CD8-positive, alpha-beta memory T cell (primary cell): Measurements from ENCODE around the gene SSH2. TPM values are rescaled to one million over a fixed set of nuclear protein-coding genes. Genes with fewer than 3 reads are reported as not detected.

Experiments used
- CTCF ChIA-PET: fragments of 350-600 bp; sonication (Branson Sonifier 250); formaldehyde crosslinking; loops from one replicate; lab custom pipeline; 2021; ENCODE audit warnings: antibody characterized with exemption; lab: Charles Lee
- POLR2A ChIA-PET: fragments of 350-600 bp; sonication (Branson Sonifier 250); formaldehyde crosslinking; loops from one replicate; lab custom pipeline; 2021; ENCODE audit warnings: antibody characterized with exemption; lab: Charles Lee
- DNase-seq, 5 donors: peaks; one replicate each; pipeline versions ENCODE4 v3.0.0 to v3.0.0-alpha.2; 2020 to 2022; ENCODE audit warnings: mixed read lengths in 1 of 5
- H3K27ac ChIP-seq: one replicate; pipeline ENCODE4 v1.7.0; 2013; ENCODE audit warnings: low read depth, mild to moderate bottlenecking, low read length, moderate library complexity
- H3K27me3 ChIP-seq: 2 replicates; pipeline ENCODE4 v1.7.0; 2013; ENCODE audit warnings: low read length, mild to moderate bottlenecking; ENCODE audit not compliant: insufficient read depth, poor library complexity, severe bottlenecking
- H3K36me3 ChIP-seq: 2 replicates; pipeline ENCODE4 v1.7.0; 2013; ENCODE audit warnings: mild to moderate bottlenecking, low read length, moderate library complexity; ENCODE audit not compliant: insufficient read depth
- H3K4me1 ChIP-seq: 2 replicates; pipeline ENCODE4 v1.7.0; 2013; ENCODE audit warnings: mild to moderate bottlenecking, low read length, moderate library complexity; ENCODE audit not compliant: insufficient read depth
- H3K4me3 ChIP-seq: 2 replicates; pipeline ENCODE4 v1.7.0; 2013; ENCODE audit warnings: mild to moderate bottlenecking, low read length
- H3K9me3 ChIP-seq: 2 replicates; pipeline ENCODE4 v1.7.0; 2013; ENCODE audit warnings: mild to moderate bottlenecking, low read length
- H3K27ac Mint-ChIP-seq, 8 donors: one replicate each; pipeline ENCODE4 v1.8.0; 2020 to 2021; ENCODE audit warnings: mixed read lengths in 8 of 8, mild to moderate bottlenecking in 6 of 8, inconsistent platforms in 3 of 8, moderate library complexity in 3 of 8
- H3K27me3 Mint-ChIP-seq, 2 donors: one replicate each; pipeline ENCODE4 v1.8.0; 2020 to 2021; ENCODE audit warnings: mixed read lengths in 2 of 2, mild to moderate bottlenecking in 1 of 2, moderate library complexity in 1 of 2
- H3K36me3 Mint-ChIP-seq, 3 donors: one replicate each; pipeline ENCODE4 v1.8.0; 2020 to 2021; ENCODE audit warnings: mixed read lengths in 3 of 3, inconsistent platforms in 1 of 3, mild to moderate bottlenecking in 1 of 3
- H3K4me1 Mint-ChIP-seq, 3 donors: one replicate each; pipeline ENCODE4 v1.8.0; 2020 to 2021; ENCODE audit warnings: mixed read lengths in 3 of 3, inconsistent platforms in 1 of 3, mild to moderate bottlenecking in 1 of 3
- H3K4me3 Mint-ChIP-seq, 7 donors: one replicate each; pipeline ENCODE4 v1.8.0; 2020 to 2021; ENCODE audit warnings: mixed read lengths in 7 of 7, mild to moderate bottlenecking in 6 of 7, moderate library complexity in 4 of 7, inconsistent platforms in 2 of 7
- H3K9me3 Mint-ChIP-seq, 5 donors: one replicate each; pipeline ENCODE4 v1.8.0; 2020 to 2022; ENCODE audit warnings: mixed read lengths in 5 of 5, mild to moderate bottlenecking in 3 of 5, moderate library complexity in 2 of 5, inconsistent platforms in 1 of 5
- polyA plus RNA-seq: library from polyadenylated mRNA; unstranded; fragments of 300-500 nt; fragmentation: Illumina TruSeq; gene quantifications from one replicate; pipeline ENCODE4 v1.2.3, GENCODE V29; 2021
- total RNA-seq, 2 experiments: library from RNA; stranded (reverse); gene quantifications; one replicate each; pipeline ENCODE4 v1.2.3, GENCODE V29; 2021

Gene SSH2
- total and polyA plus RNA-seq, 3 experiments from 2014 or later = 28.1 to 35.9 (median 32.1) TPM

GRCh38 chr17:29619251-29619650 lies 310.8 kb downstream of the SSH2 start:
- DNase-seq = no peak
- no peaks in the 10 kb centered on the region for H3K27me3 Mint-ChIP-seq
- peaks cover 42 to 68% (median 49%) of the 10 kb centered on the region in 3 donors for H3K4me1 Mint-ChIP-seq
- POLR2A ChIA-PET = interaction anchor here (0.6 kb wide), 1 partner anchor 236 kb away, joined by 3 read pairs; no protein-coding TSS in a partner anchor
- CTCF ChIA-PET = interaction anchor here (13.2 kb wide), 1 partner anchor 43 kb away, joined by 436 read pairs; the partner anchor contains the start of genes ABHD15, GIT1 and TP53I13
- Histone ChIP-seq H3K4me3 (no peak overlapping the region), H3K27me3 (no peaks in the 10 kb centered on the region), H3K9me3 (no peaks in the 10 kb centered on the region), H3K36me3 (no peaks in the 10 kb centered on the region), H3K4me1 (peaks cover 54% of the 10 kb centered on the region), H3K27ac (no peak overlapping the region)
- no peaks in the 10 kb centered on the region for H3K36me3 Mint-ChIP-seq
- no peaks in the 10 kb centered on the region for H3K9me3 Mint-ChIP-seq
- peak overlapping the region in 2 of 7 donors; percentile 68 to 93 for H3K4me3 Mint-ChIP-seq
- peak overlapping the region in 1 of 8 donors; percentile 54 for H3K27ac Mint-ChIP-seq

DNA sequence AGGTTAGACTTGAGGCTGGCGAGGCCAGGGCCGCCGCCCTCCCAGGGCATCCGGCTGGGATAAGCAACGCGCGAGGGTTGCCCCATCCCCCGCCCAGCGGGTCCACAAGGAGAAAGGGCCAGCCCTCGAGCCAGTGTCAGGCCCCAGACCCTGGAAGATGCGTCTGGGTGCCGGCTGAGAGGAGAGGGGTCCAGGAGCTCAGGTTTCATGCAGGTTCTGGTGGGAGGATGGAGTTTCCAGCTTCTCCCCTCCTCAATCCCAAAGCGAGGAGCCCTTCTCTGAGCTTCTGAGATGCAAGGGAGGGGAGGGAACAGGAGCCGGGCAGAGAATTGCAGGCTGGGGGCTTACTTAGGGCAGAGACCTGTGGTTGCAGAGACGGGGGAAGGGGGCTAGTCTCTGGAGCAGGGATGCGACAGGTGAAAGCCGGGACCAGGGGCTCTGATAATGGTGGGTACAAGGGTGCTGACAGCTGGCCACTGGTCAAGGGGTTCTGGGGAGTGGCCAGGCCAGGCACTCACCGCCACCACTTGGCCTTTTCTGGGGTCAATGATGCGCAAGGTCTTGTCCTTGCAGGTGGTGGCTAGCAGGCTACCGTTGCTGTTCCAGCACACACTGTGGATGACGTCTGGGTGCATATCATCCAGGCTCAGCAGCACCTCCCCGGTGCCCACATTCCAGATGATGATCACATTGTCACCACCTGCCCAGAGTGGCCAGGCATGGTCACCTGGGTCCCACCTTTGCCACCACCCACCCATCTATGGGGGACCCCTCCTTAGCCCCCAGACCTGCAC lies 311.6 kb downstream of the SSH2 start:
- H3K4me3 Mint-ChIP-seq = peak overlapping the region; percentile 8 to 93 (median 85)
- H3K4me3 ChIP-seq = no peak overlapping the region
- no peaks in the 10 kb centered on the region for H3K36me3 ChIP-seq
- no peak for DNase-seq
- CTCF ChIA-PET = interaction anchor here (0.7 to 13.2 kb wide), 31 partner anchors 8 to 312 kb away, joined by 3 to 436 read pairs (median 7); partner anchors contain the start of genes ABHD15, ANKRD13B, GIT1 and SSH2
- POLR2A ChIA-PET = interaction anchor here (0.8 to 3.9 kb wide), 13 partner anchors 10 to 311 kb away, joined by 3 to 20 read pairs (median 11); partner anchors contain the start of genes ABHD15, ANKRD13B and SSH2
- no peaks in the 10 kb centered on the region for H3K9me3 Mint-ChIP-seq
- H3K27me3 Mint-ChIP-seq = no peaks in the 10 kb centered on the region
- H3K4me1 ChIP-seq = peaks cover 56% of the 10 kb centered on the region
- H3K27ac ChIP-seq = no peak overlapping the region
- H3K27me3 ChIP-seq = no peaks in the 10 kb centered on the region
- H3K9me3 ChIP-seq = no peaks in the 10 kb centered on the region
- H3K27ac Mint-ChIP-seq = peak overlapping the region in 4 of 8 donors; percentile 23 to 65 (median 38)
- H3K4me1 Mint-ChIP-seq = peaks cover 45 to 67% (median 47%) of the 10 kb centered on the region in 3 donors
- H3K36me3 Mint-ChIP-seq = no peaks in the 10 kb centered on the region

- H3K4me1 Mint-ChIP-seq = peaks cover 38 to 59% (median 42%) of the 10 kb centered on the region in 3 donors
- ChIA-PET POLR2A (interaction anchor here (0.8 to 3.9 kb wide), 17 partner anchors 9 to 314 kb away, joined by 3 to 20 read pairs (median 9); partner anchors contain the start of genes ABHD15, ANKRD13B and SSH2), CTCF (interaction anchor here (0.7 to 13.2 kb wide), 42 partner anchors 7 to 313 kb away, joined by 3 to 436 read pairs (median 6); partner anchors contain the start of genes ABHD15, ANKRD13B, GIT1 and SSH2)
Measured at GRCh38 chr17:29617481-29618271, 312.4 kb downstream of the SSH2 start.

DNA sequence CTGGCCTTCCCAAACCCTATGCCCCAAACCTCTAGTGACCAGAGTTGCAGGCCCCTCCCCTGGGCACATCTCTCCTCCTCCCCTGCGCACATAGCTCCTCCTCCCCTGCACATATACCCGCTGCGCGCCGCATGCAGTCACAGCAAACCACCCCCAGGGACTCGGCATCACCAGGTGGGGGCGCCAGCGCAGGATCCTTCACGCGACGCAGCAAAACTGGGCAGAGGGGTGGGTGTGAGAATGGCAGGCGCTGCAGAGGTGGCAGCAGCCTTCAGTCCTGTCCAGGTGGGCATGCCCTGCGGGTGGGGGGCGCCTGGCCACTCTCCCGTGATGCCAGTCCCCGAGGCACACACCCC lies 312.9 kb downstream of the SSH2 start:
- POLR2A ChIA-PET = interaction anchor here (0.6 to 3.9 kb wide), 16 partner anchors 10 to 314 kb away, joined by 3 to 20 read pairs (median 10); partner anchors contain the start of genes ABHD15 and ANKRD13B
- peaks cover 44% of the 10 kb centered on the region for H3K4me1 ChIP-seq

More at GRCh38 chr17:29617481-29618271, 312.4 kb downstream of the SSH2 start:
- no peaks in the 10 kb centered on the region for H3K9me3 Mint-ChIP-seq
- Histone ChIP-seq H3K9me3 (no peaks in the 10 kb centered on the region), H3K27ac (peak overlapping the region; percentile 75), H3K4me3 (peak overlapping the region; percentile 72), H3K36me3 (no peaks in the 10 kb centered on the region), H3K4me1 (peaks cover 48% of the 10 kb centered on the region), H3K27me3 (no peaks in the 10 kb centered on the region)
- no peaks in the 10 kb centered on the region for H3K27me3 Mint-ChIP-seq
- H3K36me3 Mint-ChIP-seq = no peaks in the 10 kb centered on the region
- H3K4me3 Mint-ChIP-seq = peak overlapping the region; percentile 91 to 97 (median 93)
- H3K27ac Mint-ChIP-seq = peak overlapping the region; percentile 50 to 91 (median 75)
- peak; percentile 84 to 90 (median 85) for DNase-seq

DNA sequence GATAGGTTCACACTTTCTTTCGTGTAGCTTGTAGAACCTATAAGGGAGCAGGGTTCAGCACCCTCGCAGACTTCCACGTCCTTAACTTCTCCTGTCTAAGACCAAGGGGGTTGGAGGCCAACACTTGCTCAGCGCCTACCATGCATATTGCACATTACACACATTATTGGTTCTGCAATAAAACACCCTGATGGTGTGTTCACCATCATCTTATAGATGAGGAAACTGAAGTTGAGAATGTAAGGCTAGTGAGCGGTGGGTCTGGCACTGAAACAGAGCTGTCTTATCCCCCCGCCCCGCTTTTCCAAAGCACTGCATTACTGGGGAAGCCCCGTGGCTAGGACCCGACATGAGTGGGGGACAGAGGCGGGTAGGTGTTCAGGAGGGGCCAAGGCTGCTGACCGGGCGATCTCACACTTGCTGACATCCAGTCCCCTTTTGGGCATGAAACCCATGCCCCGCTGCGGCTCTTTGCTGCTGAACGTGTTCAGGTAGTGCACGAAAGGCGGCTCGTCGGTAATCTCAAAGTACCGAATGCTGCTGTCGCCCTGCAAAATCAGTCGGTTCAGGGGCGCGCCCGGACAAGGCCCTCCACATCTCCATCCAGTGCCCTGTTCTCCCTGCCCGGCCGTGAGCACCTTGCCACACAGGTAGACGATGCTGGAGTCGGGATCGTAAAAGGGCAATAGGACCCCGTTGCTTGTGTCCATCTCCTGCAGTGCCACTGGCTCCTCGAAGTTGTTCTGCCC lies 313.6 kb downstream of the SSH2 start:
- no peak for DNase-seq
- H3K9me3 Mint-ChIP-seq = no peaks in the 10 kb centered on the region
- no peak overlapping the region for H3K27ac ChIP-seq
- H3K4me1 Mint-ChIP-seq = peaks cover 33 to 50% (median 34%) of the 10 kb centered on the region in 3 donors
- no peaks in the 10 kb centered on the region for H3K27me3 Mint-ChIP-seq
- H3K4me3 ChIP-seq = peak overlapping the region; percentile 72
- peaks cover 40% of the 10 kb centered on the region for H3K4me1 ChIP-seq
- H3K27ac Mint-ChIP-seq = peak overlapping the region in 7 of 8 donors; percentile 9 to 92 (median 67)
- CTCF ChIA-PET = interaction anchor here (0.6 to 13.2 kb wide), 34 partner anchors 7 to 314 kb away, joined by 3 to 436 read pairs (median 10); partner anchors contain the start of genes ABHD15, ANKRD13B, GIT1 and SSH2
- peak overlapping the region; percentile 91 to 97 (median 93) for H3K4me3 Mint-ChIP-seq
- H3K9me3 ChIP-seq = no peaks in the 10 kb centered on the region
- H3K36me3 Mint-ChIP-seq = no peaks in the 10 kb centered on the region
- no peaks in the 10 kb centered on the region for H3K36me3 ChIP-seq
- POLR2A ChIA-PET = interaction anchor here (0.6 to 3.9 kb wide), 14 partner anchors 22 to 315 kb away, joined by 3 to 20 read pairs (median 10); partner anchors contain the start of genes ABHD15, ANKRD13B and SSH2
- H3K27me3 ChIP-seq = no peaks in the 10 kb centered on the region

More for the DNA sequence above, 312.9 kb downstream of the SSH2 start:
- CTCF ChIA-PET = interaction anchor here (0.6 to 13.2 kb wide), 41 partner anchors 8 to 314 kb away, joined by 3 to 436 read pairs (median 7); partner anchors contain the start of genes ABHD15, ANKRD13B, GIT1 and SSH2
- H3K9me3 Mint-ChIP-seq = no peaks in the 10 kb centered on the region
- no peaks in the 10 kb centered on the region for H3K36me3 ChIP-seq
- no peaks in the 10 kb centered on the region for H3K27me3 Mint-ChIP-seq
- H3K4me3 ChIP-seq = peak overlapping the region; percentile 72
- H3K9me3 ChIP-seq = no peaks in the 10 kb centered on the region
- H3K36me3 Mint-ChIP-seq = no peaks in the 10 kb centered on the region
- H3K27ac Mint-ChIP-seq = peak overlapping the region in 7 of 8 donors; percentile 42 to 89 (median 67)
- DNase-seq = peak; percentile 83 to 92 (median 87)
- H3K4me1 Mint-ChIP-seq = peaks cover 36 to 55% (median 40%) of the 10 kb centered on the region in 3 donors
- peak overlapping the region; percentile 91 to 97 (median 93) for H3K4me3 Mint-ChIP-seq
- peak overlapping the region; percentile 75 for H3K27ac ChIP-seq
- no peaks in the 10 kb centered on the region for H3K27me3 ChIP-seq

DNA sequence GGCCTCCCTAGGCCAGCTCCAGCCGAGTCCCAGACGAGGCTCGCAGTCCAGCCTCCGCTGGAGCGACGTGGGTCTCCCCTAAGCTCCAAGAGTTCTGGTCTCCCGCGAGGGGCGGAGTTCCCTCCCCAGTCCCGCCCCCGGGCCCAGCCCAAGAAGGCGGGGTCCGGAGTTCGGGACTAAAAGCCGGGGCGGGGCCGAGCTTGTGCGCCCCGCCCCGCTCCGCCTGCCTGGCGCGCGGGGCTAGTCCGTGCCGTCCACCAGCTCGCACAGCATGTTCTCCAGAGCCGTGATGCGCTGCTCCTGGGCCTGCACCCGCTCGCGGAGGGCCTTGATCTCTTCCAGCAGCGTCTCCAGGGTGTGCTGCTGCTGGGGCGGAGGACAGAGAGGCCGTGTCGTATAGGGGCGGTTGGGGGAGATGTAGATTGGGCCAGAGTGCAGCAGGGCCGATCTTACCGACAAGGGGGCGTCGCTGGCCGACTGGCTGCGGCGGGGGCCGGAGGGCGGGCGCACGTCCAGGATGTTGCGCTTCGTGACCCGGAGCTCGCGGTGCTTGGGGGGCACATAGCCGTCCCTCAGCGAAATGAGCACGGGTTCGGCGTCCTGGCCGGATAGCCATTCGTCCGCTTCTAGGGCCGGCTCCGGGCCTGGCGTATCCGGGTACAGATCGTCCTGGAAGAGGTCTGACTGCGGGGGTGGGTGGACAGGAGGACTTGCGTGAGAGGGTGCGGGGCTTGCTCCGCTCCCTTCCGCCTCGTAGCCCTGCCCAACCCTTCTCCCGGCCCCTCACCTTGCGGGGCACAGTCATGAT lies 314.3 kb downstream of the SSH2 start:
- H3K9me3 Mint-ChIP-seq = no peaks in the 10 kb centered on the region
- peak overlapping the region; percentile 88 to 97 (median 96) for H3K27ac Mint-ChIP-seq

More for the DNA sequence above, 314.3 kb downstream of the SSH2 start:
- H3K4me1 ChIP-seq = peaks cover 40% of the 10 kb centered on the region
- H3K36me3 ChIP-seq = no peaks in the 10 kb centered on the region
- Mint-ChIP-seq H3K36me3 (no peaks in the 10 kb centered on the region), H3K27me3 (no peaks in the 10 kb centered on the region), H3K4me1 (peaks cover 33 to 47% (median 34%) of the 10 kb centered on the region in 3 donors), H3K4me3 (peak overlapping the region; percentile 91 to 97 (median 93))
- no peaks in the 10 kb centered on the region for H3K9me3 ChIP-seq
- H3K4me3 ChIP-seq = peak overlapping the region; percentile 72
- POLR2A ChIA-PET = interaction anchor here (0.6 to 3.9 kb wide), 12 partner anchors 19 to 315 kb away, joined by 3 to 19 read pairs (median 8); partner anchors contain the start of genes ABHD15, ANKRD13B and SSH2
- CTCF ChIA-PET = interaction anchor here (0.6 to 13.2 kb wide), 15 partner anchors 9 to 315 kb away, joined by 3 to 436 read pairs (median 5); partner anchors contain the start of genes ABHD15, ANKRD13B, GIT1 and TP53I13
- H3K27ac ChIP-seq = peak overlapping the region; percentile 39
- peak; percentile 82 to 89 (median 83) for DNase-seq
- H3K27me3 ChIP-seq = no peaks in the 10 kb centered on the region
